SK-N-SH (cell line): Measurements from ENCODE around the gene COL23A1. TPM values are rescaled to one million over a fixed set of nuclear protein-coding genes. Genes with fewer than 3 reads are reported as not detected.

Source experiments
- CTCF ChIA-PET: fragments of 300-600, 350-600 bp; formaldehyde crosslinking; extraction: SDS; loops from one replicate; lab custom pipeline; 2021; lab: Yijun Ruan, JAX
- POLR2A ChIA-PET: fragments of 350-600 bp; sonication (Branson Sonifier 250); formaldehyde crosslinking; extraction: SDS; loops from one replicate; lab custom pipeline; 2020; ENCODE audit warnings: antibody characterized with exemption, inconsistent platforms; lab: Yijun Ruan, JAX
- DNase-seq: peaks from one replicate; pipeline ENCODE4 v3.0.0; 2012
- H2AFZ ChIP-seq: fragments of 200-600 bp; sonication (generic); 2 replicates; pipeline ENCODE4 v1.8.1; 2016; ENCODE audit warnings: antibody characterized with exemption, mild to moderate bottlenecking, low read depth
- H3F3A ChIP-seq: fragments of 200-600 bp; sonication (generic); replicated peaks from 2 replicates; pipeline ENCODE3; 2016; ENCODE audit warnings: antibody characterized with exemption, mild to moderate bottlenecking; ENCODE audit not compliant: insufficient read depth
- H3K27ac ChIP-seq, 2 experiments: fragments of 200-500 bp in 1 of 2; fragments of 200-600 bp in 1 of 2; sonication (Bioruptor generic) in 1 of 2; sonication (generic), shearing (Covaris generic) in 1 of 2; 2 replicates each; pipeline versions ENCODE4 v1.5.1 to v1.6.1; 2014 to 2016; ENCODE audit warnings: low read depth in 2 of 2, inconsistent platforms in 1 of 2, low read length in 1 of 2, mild to moderate bottlenecking in 1 of 2, mixed read lengths in 1 of 2
- H3K27me3 ChIP-seq: fragments of 200-600 bp; sonication (generic), shearing (Covaris generic); 2 replicates; pipeline ENCODE4 v1.6.1; 2016; ENCODE audit warnings: mixed run types; ENCODE audit not compliant: insufficient read depth
- H3K36me3 ChIP-seq, 2 experiments: fragments of 200-500 bp in 1 of 2; fragments of 200-600 bp in 1 of 2; sonication (Bioruptor generic) in 1 of 2; sonication (generic) in 1 of 2; replicated peaks in 1 of 2; 2 replicates each; pipeline versions ENCODE3 to v1.5.1; 2014 to 2016; ENCODE audit warnings: low read length in 1 of 2, mild to moderate bottlenecking in 1 of 2; ENCODE audit not compliant: insufficient read depth in 2 of 2, control insufficient read depth in 1 of 2
- H3K4me1 ChIP-seq, 2 experiments: fragments of 200-500 bp in 1 of 2; fragments of 200-600 bp in 1 of 2; sonication (Bioruptor generic) in 1 of 2; sonication (generic), shearing (Covaris generic) in 1 of 2; 2 replicates each; pipeline versions ENCODE4 v1.5.1 to v1.6.1; 2014 to 2016; ENCODE audit warnings: low read depth in 1 of 2, low read length in 1 of 2, mixed run types in 1 of 2; ENCODE audit not compliant: insufficient read depth in 2 of 2, control insufficient read depth in 1 of 2
- H3K4me2 ChIP-seq: fragments of 200-600 bp; sonication (generic), shearing (Covaris generic); 2 replicates; pipeline ENCODE4 v1.6.1; 2017; ENCODE audit warnings: mixed run types
- H3K4me3 ChIP-seq, 2 experiments: fragments of 200-500 bp in 1 of 2; fragments of 200-600 bp in 1 of 2; sonication (Bioruptor generic) in 1 of 2; sonication (generic), shearing (Covaris generic) in 1 of 2; 2 replicates each; pipeline versions ENCODE4 v1.5.1 to v1.8.1; 2014 to 2016; ENCODE audit warnings: low read depth in 2 of 2, inconsistent platforms in 1 of 2, low read length in 1 of 2, mild to moderate bottlenecking in 1 of 2, mixed read lengths in 1 of 2, moderate library complexity in 1 of 2
- H3K79me2 ChIP-seq: fragments of 200-600 bp; sonication (generic); 2 replicates; pipeline ENCODE4 v1.8.1; 2017; ENCODE audit warnings: mild to moderate bottlenecking; ENCODE audit not compliant: insufficient read depth
- H3K9ac ChIP-seq: fragments of 200-600 bp; sonication (generic); 2 replicates; pipeline ENCODE4 v1.6.1; 2017; ENCODE audit warnings: mixed run types
- H3K9me2 ChIP-seq: fragments of 200-600 bp; sonication (generic); 2 replicates; pipeline ENCODE4 v1.6.1; 2017; ENCODE audit warnings: mixed run types
- H3K9me3 ChIP-seq: fragments of 200-600 bp; sonication (generic); 2 replicates; pipeline ENCODE4 v1.6.1; 2017; ENCODE audit warnings: mixed run types, mild to moderate bottlenecking, moderate library complexity
- H4K20me1 ChIP-seq: fragments of 200-600 bp; sonication (generic); 2 replicates; pipeline ENCODE4 v1.6.1; 2017; ENCODE audit warnings: mild to moderate bottlenecking, mixed run types; ENCODE audit not compliant: insufficient read depth
- ELF1 ChIP-seq: IDR thresholded peaks from 2 replicates; pipeline ENCODE4 v1.4.0; 2012
- FOSL2 ChIP-seq: IDR thresholded peaks from 2 replicates; pipeline ENCODE4 v1.4.0; 2012; ENCODE audit warnings: low read depth, mild to moderate bottlenecking, moderate library complexity, borderline replicate concordance
- FOXJ3 ChIP-seq: sonication (generic); formaldehyde crosslinking; IDR thresholded peaks from 2 replicates; pipeline ENCODE4 v1.5.1; 2020; ENCODE audit warnings: mild to moderate bottlenecking, missing genetic modification reagents
- FOXM1 ChIP-seq: IDR thresholded peaks from 2 replicates; pipeline ENCODE4 v1.4.0; 2012; ENCODE audit warnings: low read depth, mild to moderate bottlenecking
- MAX ChIP-seq: IDR thresholded peaks from 2 replicates; pipeline ENCODE4 v1.4.0; 2012; ENCODE audit warnings: low read depth
- MXI1 ChIP-seq: IDR thresholded peaks from 2 replicates; pipeline ENCODE4 v1.6.1; 2012; ENCODE audit warnings: mild to moderate bottlenecking, low read depth, low read length, improper control_type of control experiment
- RAD21 ChIP-seq: IDR thresholded peaks from 2 replicates; pipeline ENCODE4 v1.6.1; 2012; ENCODE audit warnings: mild to moderate bottlenecking, low read length
- SIN3A ChIP-seq: IDR thresholded peaks from 2 replicates; pipeline ENCODE4 v1.6.1; 2012; ENCODE audit warnings: low read depth, mild to moderate bottlenecking, low read length, moderate library complexity, borderline replicate concordance
- SMC3 ChIP-seq: IDR thresholded peaks from 2 replicates; pipeline ENCODE4 v1.6.1; 2012; ENCODE audit warnings: low read depth, low read length, improper control_type of control experiment
- TAF1 ChIP-seq: IDR thresholded peaks from 2 replicates; pipeline ENCODE4 v1.6.1; 2012; ENCODE audit warnings: low read depth, mild to moderate bottlenecking, low read length, moderate library complexity, borderline replicate concordance
- TCF12 ChIP-seq: IDR thresholded peaks from 2 replicates; pipeline ENCODE4 v1.4.0; 2012
- USF1 ChIP-seq: IDR thresholded peaks from 2 replicates; pipeline ENCODE4 v1.4.0; 2012; ENCODE audit warnings: low read depth, borderline replicate concordance
- WGBS: methylation state at CpG from one replicate; pipeline ENCODE4 v1.1.6; 2017; ENCODE audit warnings: low lambda C conversion rate; 5-methylcytosine and 5-hydroxymethylcytosine counted together
- polyA plus RNA-seq, 3 experiments: library from polyadenylated mRNA; depleted of rRNA; stranded (reverse); fragments of >200 nt; gene quantifications; 2 replicates each; pipeline ENCODE4 v1.2.3, GENCODE V29; 2012
- TF ChIP-seq, protein P1 (sequence below): fragments of 150-350 bp; IDR thresholded peaks from 2 replicates; pipeline ENCODE4 v1.6.1; 2017; ENCODE audit warnings: antibody characterized with exemption, low read length, low read depth, borderline replicate concordance

The COL23A1 gene
- polyA plus RNA-seq, 1 of the 3 experiments (the other 2 are of a cell fraction), result 0.10 TPM

- Histone ChIP-seq H3K79me2 (no peaks in the 10 kb centered on the region), H3K4me2 (no peak overlapping the region), H3K4me3 (no peak overlapping the region), H3K36me3 (no peaks in the 10 kb centered on the region), H4K20me1 (no peaks in the 10 kb centered on the region), H3K27me3 (no peaks in the 10 kb centered on the region), H3K9me3 (no peaks in the 10 kb centered on the region), H3K4me1 (peaks cover 0 to 55% of the 10 kb centered on the region in 2 experiments; a peak in 1 of 4 replicates), H3K9ac (no peak overlapping the region), H3K9me2 (no peaks in the 10 kb centered on the region), H3F3A (no peaks in the 10 kb centered on the region), H3K27ac (no peak overlapping the region), H2AFZ (no peak overlapping the region)
- TF ChIP-seq SIN3A, result no peak
- no peak for TF ChIP-seq MAX
- TF ChIP-seq FOXJ3 (CRISPR knock-in tag), result no peak
- no peak for TF ChIP-seq FOSL2
- TF ChIP-seq TAF1, result no peak
- TF ChIP-seq SMC3, result no peak
- CTCF ChIA-PET, result interaction anchor here (2.4 kb wide), 1 partner anchor 10 kb away, joined by 8 read pairs; no protein-coding TSS in a partner anchor
- 39% methylated on average over 5 of the region's 5 CpGs for WGBS
- no peak for DNase-seq
- POLR2A ChIA-PET, result interaction anchor here (0.5 kb wide), 1 partner anchor 25 kb away, joined by 3 read pairs; no protein-coding TSS in a partner anchor
Measured at GRCh38 chr5:178360926-178361235, 229.3 kb downstream of the COL23A1 start.

- TF ChIP-seq TCF12, result no peak
- TF ChIP-seq FOXM1, result no peak
- no peak for TF ChIP-seq RAD21
- TF ChIP-seq USF1, result no peak
- TF ChIP-seq MXI1, result no peak
- TF ChIP-seq, protein P1, sequence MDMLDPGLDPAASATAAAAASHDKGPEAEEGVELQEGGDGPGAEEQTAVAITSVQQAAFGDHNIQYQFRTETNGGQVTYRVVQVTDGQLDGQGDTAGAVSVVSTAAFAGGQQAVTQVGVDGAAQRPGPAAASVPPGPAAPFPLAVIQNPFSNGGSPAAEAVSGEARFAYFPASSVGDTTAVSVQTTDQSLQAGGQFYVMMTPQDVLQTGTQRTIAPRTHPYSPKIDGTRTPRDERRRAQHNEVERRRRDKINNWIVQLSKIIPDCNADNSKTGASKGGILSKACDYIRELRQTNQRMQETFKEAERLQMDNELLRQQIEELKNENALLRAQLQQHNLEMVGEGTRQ, result no peak
- no peak for TF ChIP-seq TAF1
- no peak for TF ChIP-seq ELF1
- Histone ChIP-seq H4K20me1 (no peaks in the 10 kb centered on the region), H3K27ac (no peak overlapping the region; a peak in 1 of 4 replicates), H3K4me3 (no peak overlapping the region), H3K36me3 (no peaks in the 10 kb centered on the region), H2AFZ (no peak overlapping the region), H3K27me3 (no peaks in the 10 kb centered on the region), H3F3A (no peaks in the 10 kb centered on the region), H3K9me2 (no peaks in the 10 kb centered on the region), H3K4me2 (no peak overlapping the region), H3K9me3 (no peaks in the 10 kb centered on the region), H3K4me1 (peaks cover 0 to 50% of the 10 kb centered on the region in 2 experiments; a peak in 1 of 4 replicates), H3K79me2 (no peaks in the 10 kb centered on the region), H3K9ac (no peak overlapping the region)
- 44% methylated on average over 17 of the region's 19 CpGs for WGBS
- no peak for DNase-seq
- POLR2A ChIA-PET, result interaction anchor here (0.5 kb wide), 1 partner anchor 26 kb away, joined by 3 read pairs; no protein-coding TSS in a partner anchor
- CTCF ChIA-PET, result interaction anchor here (0.9 to 2.4 kb wide), 3 partner anchors 10 to 229 kb away, joined by 3 to 8 read pairs (median 3); partner anchors contain the start of gene COL23A1
Measured at GRCh38 chr5:178360222-178360925, 229.8 kb downstream of the COL23A1 start.
